HG03064 (cell line): ENCODE measurements around the gene VPS13D.

ENCODE experiments used
- ATAC-seq: cut with Tn5 transposase; IDR thresholded peaks from one replicate; pipeline ENCODE4 v1.9.1; 2021; ENCODE audit warnings: low read depth; ENCODE audit not compliant: unreplicated experiment

The VPS13D gene

GRCh38 chr1:12477314-12477713 is 247.5 kb downstream of the VPS13D start:
- ATAC-seq: no peak

- no peak for ATAC-seq
Observed at GRCh38 chr1:12477936-12478611, 248.2 kb downstream of the VPS13D start.

- ATAC-seq: no peak
Observed at GRCh38 chr1:12478612-12478985, 248.8 kb downstream of the VPS13D start.

- no peak for ATAC-seq
Observed at GRCh38 chr1:12479311-12479710, 249.5 kb downstream of the VPS13D start.

GRCh38 chr1:12480041-12480440 is 250.2 kb downstream of the VPS13D start:
- ATAC-seq: no peak

GRCh38 chr1:12480748-12481362 is 251.0 kb downstream of the VPS13D start:
- ATAC-seq: no peak

- no peak for ATAC-seq
Observed at GRCh38 chr1:12481928-12482327, 252.1 kb downstream of the VPS13D start.

- no peak for ATAC-seq
Observed at GRCh38 chr1:12482988-12483387, 253.2 kb downstream of the VPS13D start.

GRCh38 chr1:12485231-12486058 is 255.6 kb downstream of the VPS13D start:
- ATAC-seq: no peak

GRCh38 chr1:12486059-12486341 is 256.2 kb downstream of the VPS13D start:
- ATAC-seq: no peak

GRCh38 chr1:12486401-12487005 is 256.7 kb downstream of the VPS13D start:
- ATAC-seq: no peak

GRCh38 chr1:12487520-12487919 is 257.7 kb downstream of the VPS13D start:
- ATAC-seq: no peak

- no peak for ATAC-seq
Observed at GRCh38 chr1:12488666-12489354, 259.0 kb downstream of the VPS13D start.

GRCh38 chr1:12490532-12491142 is 260.8 kb downstream of the VPS13D start:
- ATAC-seq: no peak

GRCh38 chr1:12491656-12492055 is 261.8 kb downstream of the VPS13D start:
- ATAC-seq: no peak

- ATAC-seq: no peak
Observed at GRCh38 chr1:12495725-12496124, 265.9 kb downstream of the VPS13D start.

- no peak for ATAC-seq
Observed at GRCh38 chr1:12496154-12496961, 266.5 kb downstream of the VPS13D start.

GRCh38 chr1:12499539-12500240 is 269.9 kb downstream of the VPS13D start:
- ATAC-seq: no peak

GRCh38 chr1:12501661-12502060 is 271.8 kb downstream of the VPS13D start:
- no peak for ATAC-seq
